NCI-H1105 treated with DMSO at 0.1 percent for 48 hours (cell line): ENCODE data around the gene NTN1.
"Not testable (repeated sequence)": the region's sequence is repeated elsewhere in the genome, so short reads cannot be mapped to it uniquely, and the experiment has no call there.

Source experiments
- DNase-seq: peaks from one replicate; lab custom pipeline; 2025; lab: John Stamatoyannopoulos, UW

The NTN1 gene

DNA sequence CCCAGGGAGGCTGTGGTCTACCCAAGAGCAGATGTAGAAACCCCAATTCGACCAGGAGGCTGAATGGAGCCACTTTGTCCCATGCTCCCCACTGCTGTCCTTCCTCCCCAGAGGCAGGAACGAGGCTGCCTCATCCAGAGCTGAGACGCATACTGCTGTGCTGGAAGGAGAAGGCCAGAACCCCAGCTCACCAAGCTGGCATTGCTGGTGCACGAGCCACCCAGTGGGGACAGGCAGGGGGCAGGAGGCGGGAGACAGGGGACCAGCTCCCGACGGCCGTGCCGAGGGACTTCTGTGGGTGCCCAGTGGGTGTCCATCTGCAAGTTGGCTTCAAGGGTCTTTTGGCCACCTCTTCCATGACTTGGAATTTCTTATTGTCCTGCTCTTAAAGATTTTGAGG is 66.6 kb downstream of the NTN1 start:
- no peak for DNase-seq

DNA sequence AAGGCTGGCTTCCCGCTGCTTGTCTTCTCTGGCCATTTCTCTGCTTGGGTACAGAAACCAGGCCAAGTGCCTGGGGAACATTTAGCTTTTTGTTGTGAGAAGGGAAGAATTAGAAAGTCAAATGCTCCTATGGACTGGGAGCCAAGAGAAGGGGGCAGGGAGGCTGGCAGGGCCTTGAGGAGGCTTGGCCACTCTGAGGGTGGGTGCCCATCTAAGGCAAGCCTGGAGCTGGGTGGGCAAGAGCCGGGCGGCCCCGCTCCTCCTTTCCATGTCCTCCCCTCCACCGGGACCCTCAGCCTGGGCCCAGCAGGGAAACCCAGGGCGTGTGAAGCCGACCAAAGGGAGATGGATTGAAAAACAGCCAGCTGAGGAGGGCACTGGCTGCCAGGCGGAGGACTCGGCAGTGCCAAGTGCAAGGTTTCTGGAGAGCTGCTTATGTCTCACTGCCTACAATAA is 69.4 kb downstream of the NTN1 start:
- DNase-seq: no peak

GRCh38 chr17:9094193-9094592 is 72.9 kb downstream of the NTN1 start:
- no peak for DNase-seq

DNA sequence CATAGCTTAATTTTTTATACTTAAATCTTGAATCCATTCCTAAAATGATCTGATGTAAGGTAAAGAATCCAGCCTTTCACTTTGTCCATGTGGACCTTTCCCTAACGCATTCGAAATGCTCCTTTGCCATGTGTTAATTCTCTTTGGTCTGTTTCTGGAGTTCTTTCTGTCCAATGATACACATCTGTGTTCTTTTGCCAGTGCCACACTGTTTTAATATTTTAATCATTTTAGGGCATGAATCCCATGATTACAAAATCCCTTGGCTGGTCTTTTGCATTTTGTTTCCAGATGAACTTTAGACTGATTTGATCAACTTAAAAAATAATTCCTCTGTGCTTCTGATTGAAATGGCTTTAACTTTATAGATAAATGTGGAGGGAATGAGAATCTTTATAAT is 74.1 kb downstream of the NTN1 start:
- no peak for DNase-seq

DNA sequence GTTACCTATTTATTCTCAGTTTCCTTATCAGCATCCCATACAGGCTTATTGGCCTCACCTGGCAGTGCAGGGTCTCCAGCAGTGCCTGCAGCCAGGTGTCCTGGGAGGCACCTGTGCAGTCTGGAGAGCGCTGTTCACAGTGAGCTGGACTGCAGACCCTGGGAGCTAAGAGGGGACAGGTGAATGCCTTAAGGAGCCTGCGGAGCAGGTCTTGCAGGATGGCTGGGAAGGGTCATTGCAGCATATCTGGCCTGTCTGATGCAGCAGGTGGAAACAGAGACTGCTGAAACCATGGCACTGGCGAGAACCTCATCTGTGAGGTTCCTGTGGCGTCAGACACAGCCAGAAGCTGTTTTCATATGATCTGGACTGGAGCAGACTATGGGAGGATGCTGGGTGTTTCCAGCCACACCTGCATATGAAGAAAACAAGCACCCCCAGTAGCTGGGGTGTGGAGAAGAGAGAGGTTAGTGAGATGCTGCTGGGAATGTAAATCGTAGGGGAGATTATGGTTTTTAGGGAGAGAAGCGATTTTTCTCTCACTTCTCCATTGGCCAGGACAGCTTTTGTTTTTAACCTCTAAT is 77.0 kb downstream of the NTN1 start:
- DNase-seq: no peak

- no peak for DNase-seq
These were observed 80.0 kb downstream of the NTN1 start for GRCh38 chr17:9101356-9101755.

DNA sequence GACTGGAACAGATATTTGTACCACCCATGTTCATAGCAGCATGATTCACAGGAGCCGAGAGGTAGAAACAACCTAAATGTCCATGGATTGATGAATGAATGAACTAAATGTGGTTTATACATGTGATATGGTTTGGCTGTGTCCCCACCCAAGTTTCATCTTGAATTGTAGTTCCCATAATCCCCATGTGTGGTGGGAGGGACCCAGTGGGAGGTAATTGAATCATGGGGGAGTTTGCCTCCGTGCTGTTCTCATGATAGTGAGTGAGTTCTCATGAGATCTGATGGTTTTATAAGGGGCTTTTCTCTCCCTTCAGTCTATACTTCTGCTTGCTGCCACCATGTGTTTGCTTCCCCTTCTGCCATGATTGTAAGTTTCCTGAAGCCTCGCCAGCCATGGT is 81.9 kb downstream of the NTN1 start:
- DNase-seq: not testable (repeated sequence)

- no peak for DNase-seq
These were observed 83.2 kb downstream of the NTN1 start for GRCh38 chr17:9104370-9105041.

DNA sequence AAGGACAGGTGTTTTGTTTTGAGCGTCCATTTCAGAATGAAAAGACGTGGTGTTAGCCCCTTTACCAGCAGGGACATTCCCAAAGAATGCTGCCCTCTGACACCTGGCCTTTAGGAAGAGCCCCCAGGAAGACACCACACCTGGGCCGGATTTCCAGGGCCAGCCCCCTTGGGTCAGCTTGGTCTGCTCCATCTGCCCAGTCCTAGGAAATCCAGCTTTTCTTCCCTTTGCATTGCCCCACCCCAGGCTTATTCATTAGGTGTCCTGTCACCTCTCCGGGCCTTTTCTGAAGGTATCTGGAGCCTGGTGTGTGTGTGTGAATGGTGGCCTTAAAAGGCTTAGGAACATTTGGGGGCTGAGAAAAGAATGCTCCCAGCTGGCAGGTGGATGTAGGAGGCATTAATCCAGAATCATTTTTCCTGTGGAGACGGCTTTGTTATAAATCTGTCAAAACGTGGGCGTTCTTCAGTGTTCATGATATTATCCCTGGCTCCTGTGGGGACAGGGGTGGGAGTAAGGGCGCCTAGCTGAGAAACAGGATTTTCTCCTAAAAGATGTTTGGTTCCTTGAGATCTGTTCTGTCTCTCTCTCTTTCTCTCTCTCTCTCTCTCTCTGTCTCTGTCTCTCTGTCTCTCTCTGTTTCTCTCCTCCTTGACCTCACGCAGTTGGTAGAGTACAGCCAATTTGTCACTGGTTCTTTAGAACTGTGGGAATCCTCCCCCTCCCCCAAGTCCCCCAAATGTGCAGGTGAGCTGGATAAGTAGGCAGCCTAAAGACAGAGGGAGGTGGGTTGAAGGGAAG is 84.0 kb downstream of the NTN1 start:
- DNase-seq: no peak

DNA sequence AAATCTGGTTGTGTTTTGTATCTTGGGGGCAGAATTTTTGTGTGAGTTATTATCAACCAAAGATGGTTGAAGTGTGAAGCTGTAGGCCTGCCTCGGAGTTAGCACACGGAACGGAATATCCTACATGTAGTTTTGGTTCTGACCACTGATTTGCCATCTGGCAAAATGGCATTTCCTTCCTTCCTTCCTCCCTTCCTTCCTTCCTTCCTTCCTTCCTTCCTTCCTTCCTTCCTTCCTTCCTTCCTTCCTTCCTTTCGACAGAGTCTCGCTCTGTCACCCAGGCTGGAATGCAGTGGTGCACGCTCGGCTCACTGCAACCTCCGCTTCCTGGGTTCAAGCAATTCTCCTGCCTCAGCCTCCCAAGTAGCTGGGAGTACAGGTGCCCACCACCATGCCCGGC is 85.0 kb downstream of the NTN1 start:
- not testable (repeated sequence) for DNase-seq

GRCh38 chr17:9107527-9107926 is 86.2 kb downstream of the NTN1 start:
- no peak for DNase-seq

DNA sequence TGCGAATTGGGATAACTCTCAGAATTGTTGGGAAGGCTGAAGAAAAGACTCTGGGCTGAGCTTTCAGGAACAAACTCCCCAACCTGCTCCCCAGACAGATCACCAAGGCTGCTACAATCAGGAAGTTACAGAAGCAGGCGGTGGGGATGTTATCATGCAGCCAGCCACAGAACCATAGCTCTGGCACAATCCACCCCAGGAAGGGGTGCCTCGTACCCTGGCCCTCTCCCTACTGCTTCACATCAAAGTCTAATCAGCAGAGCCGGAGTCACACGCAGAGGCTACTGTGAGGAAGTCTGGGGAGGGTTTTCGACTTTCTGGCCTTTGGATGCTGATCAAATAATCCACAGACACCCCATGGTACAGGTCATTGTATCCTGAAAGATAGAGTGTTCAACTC is 86.8 kb downstream of the NTN1 start:
- DNase-seq: no peak

- DNase-seq: no peak
These were observed 88.6 kb downstream of the NTN1 start for GRCh38 chr17:9109933-9110332.

GRCh38 chr17:9110501-9110900 is 89.2 kb downstream of the NTN1 start:
- no peak for DNase-seq

DNA sequence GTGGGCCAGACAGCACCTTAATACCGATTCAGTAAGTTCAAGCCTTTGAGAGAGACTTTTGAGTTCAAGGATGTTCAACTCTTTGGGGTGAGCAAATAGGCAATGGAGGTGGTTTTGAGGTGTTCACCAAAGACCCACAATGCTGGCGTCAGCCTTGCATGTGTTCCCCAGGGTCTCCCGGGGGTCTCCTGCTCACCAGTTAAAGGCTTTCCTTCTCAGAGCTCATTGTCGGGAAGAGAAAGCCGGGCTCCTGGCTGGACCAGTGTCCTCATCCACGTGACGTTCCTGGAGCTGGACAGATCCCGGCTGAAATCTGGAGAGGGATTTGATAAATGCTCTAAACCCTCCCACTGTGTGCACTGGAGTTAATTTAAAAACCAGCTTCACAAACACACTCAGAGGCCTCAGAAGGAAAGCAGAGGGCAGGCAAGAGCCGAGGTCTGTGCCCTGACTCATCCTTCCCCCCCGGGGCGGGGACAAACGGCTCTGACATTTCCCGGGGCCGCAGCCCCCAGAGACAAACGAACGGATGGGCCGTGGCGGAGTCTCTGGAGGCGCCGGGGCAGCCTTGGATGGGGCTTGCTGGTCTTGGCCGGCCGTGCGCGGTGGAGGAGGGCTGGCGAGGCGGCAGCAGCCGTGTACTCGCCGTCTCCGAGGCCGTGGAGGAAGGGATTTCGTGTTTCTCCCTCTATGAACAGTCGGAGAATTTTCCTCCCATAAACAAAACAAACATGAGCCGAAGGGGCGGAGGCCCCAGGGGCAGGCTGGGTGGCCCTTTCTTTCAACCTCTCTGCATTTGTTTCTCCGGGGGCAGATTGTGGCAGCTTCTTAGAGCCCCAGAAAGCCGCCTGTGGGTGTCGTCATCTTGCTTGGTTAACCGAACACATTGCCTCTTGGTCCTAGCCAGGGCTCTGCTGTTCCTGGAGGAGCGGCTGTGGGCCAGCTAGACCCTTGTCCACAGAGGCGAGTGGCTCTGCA is 94.2 kb downstream of the NTN1 start:
- DNase-seq: no peak

DNA sequence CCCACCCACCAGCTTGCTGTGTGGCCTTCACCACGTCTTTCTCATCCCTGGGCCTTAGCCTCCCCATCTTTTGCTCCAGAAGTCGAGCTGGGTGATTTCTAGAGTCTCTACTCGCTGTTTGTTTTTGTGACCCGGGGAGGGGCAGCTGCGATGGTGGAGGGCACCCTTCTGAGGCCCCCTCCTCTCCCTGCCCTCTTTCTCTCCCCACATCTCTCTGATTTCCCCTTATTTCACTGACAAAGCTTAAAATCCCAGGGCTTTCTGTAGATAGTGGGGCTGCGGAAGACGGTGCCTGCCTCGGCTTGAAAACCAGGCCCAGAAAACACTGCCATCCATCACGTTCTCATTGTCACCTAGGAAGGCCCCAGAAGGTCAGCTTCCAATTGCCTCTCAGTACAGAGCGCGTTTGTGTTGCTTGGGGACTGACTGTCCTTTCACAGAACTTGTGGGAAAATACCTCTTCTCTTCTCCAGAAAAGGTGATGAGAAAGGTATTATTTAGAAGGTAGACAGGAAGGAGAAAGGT is 95.1 kb downstream of the NTN1 start:
- no peak for DNase-seq

DNA sequence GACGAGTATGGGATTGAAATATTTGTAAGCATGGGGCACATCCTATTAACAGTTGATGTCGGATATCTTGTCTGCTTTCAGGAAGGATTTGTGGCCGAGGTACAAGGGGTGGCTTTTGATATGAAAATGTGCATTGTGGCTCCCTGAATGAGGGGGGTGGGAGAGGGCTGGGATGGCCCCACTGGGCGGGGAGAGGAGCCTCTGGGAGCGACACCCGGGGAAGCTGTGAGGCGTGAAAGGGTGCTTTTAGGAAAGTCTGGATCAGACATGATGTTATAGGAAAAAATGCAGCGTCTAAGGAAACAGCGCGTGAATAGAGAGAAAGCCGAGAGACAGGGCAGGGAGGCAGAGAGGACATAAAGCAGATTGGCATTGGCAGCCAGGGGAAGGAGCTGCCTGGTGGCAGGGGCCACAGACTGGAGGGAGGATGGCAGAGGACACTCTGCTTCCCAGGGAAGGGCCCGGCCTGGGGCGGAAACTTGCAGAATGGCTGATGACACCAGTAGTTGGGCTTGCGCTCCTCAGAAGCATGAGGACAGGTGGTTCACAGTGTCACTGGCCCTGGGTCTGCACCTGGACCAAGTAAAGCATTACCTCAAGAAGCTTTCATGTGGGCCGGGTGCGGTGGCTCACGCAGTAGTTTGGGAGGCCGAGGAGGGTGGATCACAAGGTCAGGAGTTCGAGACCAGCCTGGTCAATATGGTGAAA is 95.7 kb downstream of the NTN1 start:
- DNase-seq: no peak

DNA sequence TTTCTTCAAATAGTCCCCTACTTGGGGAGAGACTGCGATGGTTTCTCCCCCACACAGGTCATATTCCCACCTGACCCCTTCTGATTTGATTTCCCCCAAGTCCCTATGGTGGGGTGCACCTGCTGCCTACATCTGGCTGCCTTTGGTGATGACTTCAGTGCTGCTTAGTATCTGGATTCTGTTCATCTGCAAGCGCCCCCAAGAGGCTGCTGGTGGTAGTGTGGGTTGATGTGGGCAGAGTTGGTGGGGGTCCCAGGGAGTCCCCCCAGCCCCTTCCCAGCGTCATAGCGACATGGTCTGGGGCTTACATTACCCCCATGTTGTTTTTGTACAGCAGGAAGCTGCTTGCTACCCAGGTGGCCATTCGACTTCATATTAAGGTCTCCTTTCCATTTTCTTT is 99.2 kb downstream of the NTN1 start:
- no peak for DNase-seq

DNA sequence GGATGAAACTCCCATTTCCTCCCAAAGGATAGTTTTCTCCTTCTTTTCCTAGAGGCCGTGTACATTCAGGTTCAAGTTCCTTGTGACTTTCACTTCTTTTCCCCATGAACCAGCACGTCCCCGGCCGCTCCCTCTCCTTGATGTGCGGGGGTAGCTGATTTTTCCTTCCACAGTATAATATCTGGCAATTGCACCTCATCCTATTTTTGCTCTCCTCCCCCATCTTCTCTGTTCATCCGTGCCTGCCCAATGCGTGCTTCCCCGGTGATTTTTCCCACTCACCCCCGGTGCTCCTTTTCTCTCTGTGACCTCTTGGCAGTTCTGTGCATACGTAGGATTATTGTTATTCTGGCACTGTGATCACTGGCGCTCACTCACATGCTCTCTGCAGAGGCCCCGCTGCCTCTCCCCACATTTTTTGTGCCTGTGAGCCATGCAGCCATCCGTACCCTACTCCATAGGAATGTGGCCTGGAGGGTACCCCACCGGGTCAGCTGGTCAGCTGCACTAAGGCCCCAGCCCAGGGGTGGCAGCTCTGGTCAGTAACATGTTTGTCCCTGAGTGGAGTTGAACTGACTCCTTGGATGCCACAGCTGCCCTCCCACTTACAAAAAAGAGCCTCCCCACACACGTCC is 100.0 kb downstream of the NTN1 start:
- DNase-seq: no peak
